ENCODE results near the gene DLG5.

- TF ChIP-seq RAD21 (IDR thresholded peaks at IDR 0.05; ENCODE audit: low read depth) (no peak), EGR1 (IDR thresholded peaks at IDR 0.05) (no peak), ZBTB7A (IDR thresholded peaks at IDR 0.05; ENCODE audit: low read depth) (no peak), YY1 (IDR thresholded peaks at IDR 0.05; ENCODE audit: low read depth) (no peak), REST (IDR thresholded peaks at IDR 0.05; ENCODE audit: low read depth) (no peak), MAX (IDR thresholded peaks at IDR 0.05) (no peak), CREB1 (IDR thresholded peaks at IDR 0.05; ENCODE audit: low read depth) (no peak), EP300 (IDR thresholded peaks at IDR 0.05; ENCODE audit: borderline replicate concordance) (no peak), TCF12 (IDR thresholded peaks at IDR 0.05; ENCODE audit: low read depth) (no peak), CEBPB (IDR thresholded peaks at IDR 0.05) (no peak), NFIC (IDR thresholded peaks at IDR 0.05) (no peak)
These were observed 30.5 kb downstream of the DLG5 start for GRCh38 chr10:77896058-77896457.
